ENCODE data around the gene GNAZ. TPM values are rescaled to one million over a fixed set of nuclear protein-coding genes. Genes with fewer than 3 reads are reported as not detected.

The GNAZ gene
- total RNA-seq, 1 experiment from 2014 or later, result 9.1 TPM

DNA sequence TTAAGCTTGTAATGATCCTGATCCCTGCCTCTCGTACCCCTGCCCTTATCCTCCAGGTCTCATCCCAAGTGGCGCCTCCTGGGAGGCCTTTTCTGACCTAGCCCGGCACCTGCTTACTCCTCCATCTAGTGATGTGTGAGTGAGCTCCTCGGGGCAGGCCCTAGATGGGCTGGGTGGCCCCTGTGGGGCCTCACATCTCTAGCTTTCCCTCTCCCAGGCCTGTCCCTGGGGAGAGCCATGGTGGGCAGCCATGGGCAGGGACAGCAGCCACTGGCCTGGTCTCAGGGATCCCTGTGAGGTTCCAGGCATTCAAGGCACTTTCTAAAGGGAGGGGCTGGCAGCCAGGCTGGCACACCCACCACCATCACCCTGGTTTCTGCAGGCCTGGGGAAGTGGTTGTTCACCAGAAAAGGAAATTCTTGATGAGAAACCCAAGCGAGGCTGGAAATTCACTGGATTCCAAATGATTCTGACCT, 27.9 kb downstream of the GNAZ start:
- in situ Hi-C loops (cut with HindIII; ENCODE audit: low pct_unique_long_range_greater_than_20kb, low sequenced_read_pairs), result no loop called here
- no peak for DNase-seq (ENCODE audit: low read depth)

- DNase-seq (ENCODE audit: low read depth), result no peak
- in situ Hi-C loops (cut with HindIII; ENCODE audit: low pct_unique_long_range_greater_than_20kb, low sequenced_read_pairs), result no loop called here
Observed at GRCh38 chr22:23098718-23099530, 28.6 kb downstream of the GNAZ start.

GRCh38 chr22:23099531-23099804, 29.1 kb downstream of the GNAZ start:
- no peak for DNase-seq (ENCODE audit: low read depth)
- in situ Hi-C loops (cut with HindIII; ENCODE audit: low pct_unique_long_range_greater_than_20kb, low sequenced_read_pairs), result no loop called here

GRCh38 chr22:23100124-23100801, 29.9 kb downstream of the GNAZ start:
- DNase-seq (ENCODE audit: low read depth), result no peak
- in situ Hi-C loops (cut with HindIII; ENCODE audit: low pct_unique_long_range_greater_than_20kb, low sequenced_read_pairs), result no loop called here

GRCh38 chr22:23101524-23101923, 31.2 kb downstream of the GNAZ start:
- no peak for DNase-seq (ENCODE audit: low read depth)
- in situ Hi-C loops (cut with HindIII; ENCODE audit: low pct_unique_long_range_greater_than_20kb, low sequenced_read_pairs), result no loop called here

DNA sequence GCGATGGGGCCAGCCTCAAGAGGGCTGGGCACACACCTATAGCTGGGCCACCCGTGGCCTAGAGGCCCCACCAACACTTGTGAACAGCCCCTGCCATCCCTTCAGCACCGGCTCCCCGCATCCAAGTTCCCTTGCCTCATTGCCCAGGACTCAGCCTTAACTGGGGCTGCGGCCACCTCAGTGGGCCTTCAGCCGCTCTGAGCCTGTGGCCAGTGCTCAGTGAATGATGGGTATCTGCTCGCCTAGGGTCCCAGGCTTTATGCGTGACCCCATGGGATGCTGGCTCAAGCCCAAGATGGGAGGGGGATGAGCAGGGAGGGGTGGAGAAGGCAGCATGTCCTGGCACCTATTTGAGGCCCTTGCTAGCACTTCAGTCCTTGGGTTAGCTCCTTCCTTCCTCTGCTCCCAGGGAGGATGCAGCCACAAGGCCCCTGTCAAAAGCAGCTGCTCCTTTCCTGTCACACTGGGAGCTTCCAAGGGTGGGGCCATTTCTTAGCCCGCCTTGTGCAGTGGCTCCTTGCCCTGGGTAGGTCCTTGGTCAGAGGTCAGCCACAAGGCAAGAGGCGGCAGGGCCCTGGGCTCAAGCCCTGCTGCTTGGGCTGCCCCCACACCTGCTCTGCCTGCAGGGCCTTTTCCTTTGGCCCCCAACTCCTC, 31.8 kb downstream of the GNAZ start:
- in situ Hi-C loops (cut with HindIII; ENCODE audit: low pct_unique_long_range_greater_than_20kb, low sequenced_read_pairs), result no loop called here

DNA sequence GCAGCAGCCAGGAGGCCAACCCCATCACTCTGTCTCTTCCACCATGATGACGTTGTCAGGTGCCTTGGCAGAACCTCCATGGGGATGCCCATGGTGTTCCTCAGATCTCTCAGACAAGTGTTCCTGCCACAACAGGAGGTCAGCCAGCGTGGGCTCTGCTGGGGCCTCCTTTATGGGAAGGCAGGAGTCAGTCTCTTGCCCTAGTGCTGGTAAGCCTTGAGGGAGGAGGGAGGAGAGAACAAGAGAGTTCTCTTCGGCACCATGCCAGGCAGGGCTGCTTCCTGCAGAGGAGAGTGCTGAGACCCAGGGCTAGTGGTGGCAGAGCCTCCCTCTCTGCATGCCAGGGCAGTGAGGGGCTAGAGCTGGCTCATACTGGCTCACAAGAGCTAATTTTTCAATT, 32.5 kb downstream of the GNAZ start:
- no peak for DNase-seq (ENCODE audit: low read depth)
- in situ Hi-C loops (cut with HindIII; ENCODE audit: low pct_unique_long_range_greater_than_20kb, low sequenced_read_pairs), result no loop called here

More for the DNA sequence above, 31.8 kb downstream of the GNAZ start:
- no peak for DNase-seq (ENCODE audit: low read depth)

DNA sequence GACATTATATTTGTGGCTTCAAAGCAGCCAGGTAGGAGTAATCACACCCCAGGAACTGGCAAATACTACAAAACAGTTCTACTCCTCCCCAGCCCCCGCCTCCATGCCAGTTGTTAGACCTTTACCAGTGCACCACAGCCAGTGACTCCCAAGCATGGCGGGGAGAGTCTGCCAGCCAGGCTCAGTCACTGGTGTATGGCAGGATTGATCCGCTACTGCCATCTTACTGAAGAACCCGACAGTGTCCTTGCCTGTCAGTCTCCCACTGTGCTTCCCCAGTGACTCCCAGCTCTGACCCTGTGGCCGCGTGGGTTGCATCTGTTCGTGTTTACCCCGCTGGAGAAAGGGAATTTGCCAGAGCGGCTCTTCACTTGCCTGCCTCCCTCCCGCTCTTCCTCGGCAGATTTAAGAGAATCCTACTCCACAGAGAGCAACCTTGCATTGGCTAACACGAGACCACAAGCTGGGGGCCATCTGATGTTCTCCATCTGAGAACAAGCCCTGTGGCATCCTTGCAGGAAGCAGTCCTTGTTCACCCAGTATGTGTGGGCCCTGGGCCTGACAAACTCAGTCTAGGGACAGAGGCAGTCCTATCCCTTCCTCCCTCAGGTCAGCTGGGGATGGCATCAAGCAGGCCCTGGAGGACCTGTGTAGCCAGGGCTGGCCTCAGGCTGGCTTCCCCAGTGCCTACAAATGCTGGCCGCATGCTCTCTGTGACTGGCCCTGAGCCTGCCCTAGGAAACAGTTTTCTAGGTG, 33.1 kb downstream of the GNAZ start:
- in situ Hi-C loops (cut with HindIII; ENCODE audit: low pct_unique_long_range_greater_than_20kb, low sequenced_read_pairs), result no loop called here
- no peak for DNase-seq (ENCODE audit: low read depth)

DNA sequence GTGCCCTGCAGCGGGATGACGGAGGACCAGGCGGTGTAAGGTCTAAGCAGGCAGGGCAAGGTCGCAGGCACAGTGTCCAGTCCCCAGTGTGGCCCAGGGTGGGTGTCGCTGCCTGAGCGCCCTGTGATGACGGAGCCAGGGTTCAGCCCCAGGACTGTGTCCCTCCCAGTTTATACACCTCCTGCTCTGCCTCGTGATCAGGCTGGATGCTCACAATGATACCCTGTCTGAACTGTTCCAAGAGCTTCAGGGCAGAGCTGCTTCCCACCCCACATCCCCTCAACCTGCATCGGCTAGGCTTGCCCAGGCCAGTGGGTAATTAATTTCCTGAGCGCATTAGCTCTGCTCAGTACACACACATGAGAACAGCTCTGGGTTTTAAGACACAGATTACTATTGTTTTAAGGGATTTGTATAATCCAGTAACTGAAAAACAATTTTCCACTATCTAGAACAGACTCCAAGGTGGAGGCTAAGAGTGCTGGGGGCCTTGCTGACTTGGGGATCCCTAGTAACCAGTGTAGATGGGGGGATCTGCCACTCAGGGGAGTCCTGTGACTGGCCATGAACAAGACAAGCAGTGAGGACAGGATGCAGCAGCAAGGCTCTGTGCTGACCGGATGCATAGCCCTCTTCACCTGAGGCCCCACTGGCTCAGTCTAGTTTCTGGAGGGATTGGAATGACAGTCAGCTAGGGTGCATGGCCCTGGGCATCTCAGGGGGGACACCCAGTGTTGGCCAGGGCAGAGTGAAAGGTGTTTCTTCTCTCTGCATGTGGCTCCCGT, 34.1 kb downstream of the GNAZ start:
- in situ Hi-C loops (cut with HindIII; ENCODE audit: low pct_unique_long_range_greater_than_20kb, low sequenced_read_pairs), result no loop called here
- no peak for DNase-seq (ENCODE audit: low read depth)

DNA sequence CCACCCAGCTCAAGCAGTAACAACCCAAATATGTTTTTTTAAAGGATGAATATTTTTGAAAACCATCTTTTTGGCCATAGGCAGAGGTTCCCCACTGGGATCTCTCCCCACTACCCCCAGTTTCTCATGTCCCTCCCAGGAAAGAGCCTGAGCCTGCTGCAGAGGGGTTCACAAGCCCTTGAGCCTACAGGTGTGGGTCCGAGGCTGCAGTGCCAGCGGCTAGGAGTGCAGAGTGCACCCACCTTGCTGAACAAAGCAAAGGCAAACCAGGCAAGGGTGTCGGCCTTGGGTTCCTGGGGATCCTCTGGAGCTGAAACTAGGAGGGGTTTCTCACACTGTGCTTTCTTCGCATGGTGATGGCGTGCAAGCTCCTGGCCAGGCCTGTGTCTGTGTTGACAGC, 35.0 kb downstream of the GNAZ start:
- in situ Hi-C loops (cut with HindIII; ENCODE audit: low pct_unique_long_range_greater_than_20kb, low sequenced_read_pairs), result no loop called here
- DNase-seq (ENCODE audit: low read depth), result no peak

GRCh38 chr22:23105919-23106318, 35.6 kb downstream of the GNAZ start:
- in situ Hi-C loops (cut with HindIII; ENCODE audit: low pct_unique_long_range_greater_than_20kb, low sequenced_read_pairs), result no loop called here
- DNase-seq (ENCODE audit: low read depth), result no peak

GRCh38 chr22:23106344-23106743, 36.0 kb downstream of the GNAZ start:
- no peak for DNase-seq (ENCODE audit: low read depth)
- in situ Hi-C loops (cut with HindIII; ENCODE audit: low pct_unique_long_range_greater_than_20kb, low sequenced_read_pairs), result no loop called here

- in situ Hi-C loops (cut with HindIII; ENCODE audit: low pct_unique_long_range_greater_than_20kb, low sequenced_read_pairs), result no loop called here
- DNase-seq (ENCODE audit: low read depth), result no peak
Observed at GRCh38 chr22:23106906-23107367, 36.6 kb downstream of the GNAZ start.

DNA sequence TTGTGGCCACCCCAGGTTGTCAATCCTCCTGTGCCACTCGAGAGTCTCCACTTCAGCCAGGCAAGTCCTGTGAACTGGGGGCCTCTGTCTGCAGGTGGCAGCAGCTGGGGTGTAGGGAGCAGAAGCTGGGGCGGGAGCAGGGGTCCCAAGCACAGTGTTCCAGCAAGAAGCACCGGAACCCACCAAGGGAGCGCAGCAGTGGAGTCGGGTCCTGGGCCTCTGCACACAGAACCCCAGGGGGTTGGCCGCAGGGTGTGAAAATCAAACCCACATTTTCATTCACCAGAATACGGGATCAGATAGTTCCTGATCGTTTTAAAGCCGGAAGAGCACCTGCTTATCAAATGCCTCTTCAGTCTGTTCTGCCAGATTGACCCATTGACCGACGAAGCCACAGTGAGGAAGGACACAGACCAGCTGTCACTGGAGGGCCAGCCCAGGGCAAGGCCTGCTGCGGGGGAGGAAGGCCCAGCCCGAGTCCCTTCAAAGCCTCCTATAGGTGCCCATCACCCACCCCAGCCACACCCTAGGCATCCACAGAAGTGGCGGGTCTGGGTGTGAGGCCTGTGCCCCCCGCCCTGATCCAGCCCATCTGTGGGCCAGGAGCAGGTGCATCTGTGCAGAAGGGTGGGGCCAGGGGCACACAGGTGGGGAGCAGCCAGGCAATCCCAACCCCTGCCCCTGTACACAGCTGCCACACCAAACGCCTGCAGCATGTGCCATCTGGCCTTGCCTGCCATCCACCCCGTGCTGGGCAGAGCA, 37.3 kb downstream of the GNAZ start:
- in situ Hi-C loops (cut with HindIII; ENCODE audit: low pct_unique_long_range_greater_than_20kb, low sequenced_read_pairs), result no loop called here
- DNase-seq (ENCODE audit: low read depth), result no peak

DNA sequence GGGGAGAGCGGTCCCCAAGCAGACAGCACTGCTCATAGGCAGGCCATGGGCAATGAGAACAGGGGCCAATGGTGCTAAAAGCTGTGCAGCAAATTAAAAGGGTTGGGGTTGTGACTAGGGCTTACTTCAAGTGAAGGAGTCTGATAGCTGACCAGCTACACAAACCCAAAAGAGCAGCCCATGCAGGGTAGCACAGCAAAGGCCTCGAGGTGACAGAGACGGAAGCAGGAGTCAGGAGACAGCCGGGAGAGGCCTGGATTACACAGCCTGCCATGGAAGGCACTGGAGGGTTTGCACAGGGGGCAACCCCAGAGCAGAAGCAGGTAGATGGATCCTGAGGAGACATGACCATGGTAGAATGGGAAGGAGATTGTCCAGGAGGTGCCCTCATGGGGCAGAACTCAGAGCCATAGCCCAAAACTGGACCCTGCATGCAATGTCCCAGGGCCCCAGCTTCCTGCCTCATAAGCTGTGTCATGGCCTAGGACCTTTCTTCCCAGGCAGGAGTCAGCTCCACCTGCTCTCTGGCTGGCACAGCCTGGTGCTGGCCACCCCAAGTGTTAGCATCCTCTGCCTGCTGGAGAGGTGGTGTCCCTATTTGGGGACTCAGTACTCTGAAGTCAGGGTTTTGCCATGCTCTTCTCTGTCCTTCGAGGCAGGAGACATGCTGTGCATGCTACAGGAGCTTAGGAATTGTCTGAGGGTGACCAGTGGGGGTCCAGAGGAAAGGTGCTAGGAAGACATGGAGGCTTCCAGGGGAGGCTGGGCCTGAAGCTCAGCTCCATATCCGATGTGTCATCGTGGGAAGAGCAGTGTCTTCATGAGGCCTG, 38.1 kb downstream of the GNAZ start:
- DNase-seq (ENCODE audit: low read depth), result no peak
- in situ Hi-C loops (cut with HindIII; ENCODE audit: low pct_unique_long_range_greater_than_20kb, low sequenced_read_pairs), result no loop called here

DNA sequence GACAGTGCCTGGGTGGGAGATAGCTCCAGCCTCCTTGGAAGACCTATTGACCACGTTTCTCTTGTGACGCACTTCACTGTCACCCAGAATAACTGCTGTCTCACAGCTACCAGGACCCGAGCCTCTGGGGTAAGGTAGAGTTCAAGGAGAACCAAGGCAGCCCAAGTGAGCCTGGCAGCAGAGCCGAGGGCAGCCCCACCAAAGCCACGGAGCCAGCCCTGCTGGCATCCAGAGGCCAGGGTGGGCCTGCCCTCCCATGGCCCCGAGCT, 38.7 kb downstream of the GNAZ start:
- no peak for DNase-seq (ENCODE audit: low read depth)
- in situ Hi-C loops (cut with HindIII; ENCODE audit: low pct_unique_long_range_greater_than_20kb, low sequenced_read_pairs), result no loop called here

DNA sequence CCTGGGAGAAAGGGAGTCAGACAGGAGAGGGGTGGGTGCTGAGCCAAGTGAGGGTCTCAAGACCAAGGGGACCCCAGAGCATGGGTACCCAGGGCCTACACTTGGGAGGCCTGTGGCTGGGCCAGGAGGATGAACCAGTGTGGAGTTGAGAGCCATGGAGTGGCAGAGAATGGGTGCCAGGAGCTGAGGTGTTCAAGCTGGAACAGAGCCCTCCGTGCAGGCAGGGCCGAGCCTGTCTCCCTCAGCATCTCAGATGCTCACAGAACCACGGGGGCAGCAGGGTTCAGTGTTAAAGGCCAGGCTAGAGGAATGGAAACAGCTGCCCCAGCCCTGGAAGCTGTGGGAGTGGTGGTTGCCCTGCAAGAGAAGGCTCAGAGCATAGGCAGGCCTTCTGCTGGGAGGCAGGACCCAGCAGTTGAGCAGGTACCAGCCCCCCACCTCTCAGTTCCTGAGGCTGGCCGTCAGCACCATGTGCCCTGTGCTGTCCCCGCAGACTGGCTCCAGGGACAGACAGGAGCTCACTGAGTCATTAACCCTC, 39.2 kb downstream of the GNAZ start:
- in situ Hi-C loops (cut with HindIII; ENCODE audit: low pct_unique_long_range_greater_than_20kb, low sequenced_read_pairs), result no loop called here
- DNase-seq (ENCODE audit: low read depth), result no peak
